COR-L47 (cell line): ENCODE results near the gene SH3RF1.

Source experiments
- DNase-seq: peaks from one replicate; lab custom pipeline; 2025; lab: John Stamatoyannopoulos, UW

SH3RF1 gene

DNA sequence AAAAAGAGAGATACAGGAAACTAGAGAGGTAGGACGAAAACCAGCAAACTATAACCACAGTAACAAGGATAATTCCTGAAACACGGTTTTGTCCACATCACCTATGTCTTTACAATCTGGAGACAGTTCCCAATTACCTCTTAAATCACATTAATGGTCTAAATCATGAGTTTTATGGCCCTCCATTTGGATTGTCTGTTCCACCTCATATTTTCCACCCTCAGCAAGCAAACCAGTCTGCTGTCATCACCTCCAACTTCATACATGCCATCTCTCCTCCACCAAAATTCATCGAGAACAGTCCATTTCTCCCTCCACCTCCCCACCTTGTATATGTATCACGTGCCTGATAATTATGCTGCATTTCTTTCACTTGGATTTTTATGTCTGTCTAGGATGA is 107.3 kb downstream of the SH3RF1 start:
- DNase-seq, result no peak

GRCh38 chr4:169160825-169161224 is 109.9 kb downstream of the SH3RF1 start:
- no peak for DNase-seq

GRCh38 chr4:169159624-169160171 is 111.1 kb downstream of the SH3RF1 start:
- DNase-seq, result no peak

- no peak for DNase-seq
Observed at GRCh38 chr4:169158861-169159260, 111.9 kb downstream of the SH3RF1 start.

GRCh38 chr4:169158046-169158445 is 112.7 kb downstream of the SH3RF1 start:
- DNase-seq, result no peak

- DNase-seq, result no peak
Observed at GRCh38 chr4:169156392-169156791, 114.4 kb downstream of the SH3RF1 start.

GRCh38 chr4:169154121-169154520 is 116.6 kb downstream of the SH3RF1 start:
- DNase-seq, result no peak

DNA sequence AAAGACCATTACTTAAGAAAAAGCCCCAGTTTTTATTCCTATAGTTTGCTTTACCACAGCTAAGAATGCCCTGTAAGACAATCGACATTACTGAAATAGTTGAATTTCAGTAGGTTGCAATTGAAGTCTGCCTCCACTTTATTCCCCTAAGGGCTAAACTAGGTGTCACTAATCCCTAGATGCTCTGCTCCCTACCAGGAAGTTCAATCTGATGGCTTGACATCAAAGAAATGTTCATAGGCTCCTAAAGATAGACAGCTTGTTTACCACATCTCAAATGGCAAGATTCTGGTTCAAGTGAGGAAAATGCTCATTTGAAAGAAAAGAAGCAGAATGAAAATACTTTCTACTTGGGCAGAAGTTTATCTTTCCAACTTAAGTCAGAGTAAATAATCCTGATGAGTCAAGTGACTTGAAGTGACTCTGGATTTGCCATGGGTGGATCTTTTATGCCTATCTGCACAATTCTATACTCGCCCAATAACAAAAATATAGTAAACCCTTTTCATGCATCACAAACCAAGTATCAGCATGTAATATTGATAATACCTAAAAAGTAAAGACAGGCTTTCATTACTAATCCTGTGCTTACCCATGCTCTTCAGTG is 117.2 kb downstream of the SH3RF1 start:
- no peak for DNase-seq

- DNase-seq, result no peak
Observed at GRCh38 chr4:169152899-169153298, 117.9 kb downstream of the SH3RF1 start.

- no peak for DNase-seq
Observed at GRCh38 chr4:169152098-169152497, 118.7 kb downstream of the SH3RF1 start.

GRCh38 chr4:169151671-169152070 is 119.1 kb downstream of the SH3RF1 start:
- no peak for DNase-seq

DNA sequence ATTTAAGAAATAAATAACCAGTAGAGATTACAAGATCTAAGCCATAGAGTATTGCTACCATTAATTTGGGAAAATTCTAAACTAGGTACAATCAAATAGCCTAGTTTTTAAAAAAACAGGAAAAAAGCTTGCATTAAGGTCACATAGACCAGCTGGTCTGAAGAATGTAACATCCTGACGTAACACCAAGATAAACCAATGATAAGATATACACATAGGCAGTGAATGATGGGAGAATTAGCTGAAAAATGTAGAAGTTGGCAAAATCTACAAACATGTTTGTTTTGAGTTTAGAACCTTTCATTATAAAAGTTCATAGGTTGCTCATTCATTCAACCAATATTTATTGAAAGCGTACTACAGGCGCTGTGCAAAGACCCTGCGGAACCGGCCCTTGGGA is 120.0 kb downstream of the SH3RF1 start:
- no peak for DNase-seq

DNA sequence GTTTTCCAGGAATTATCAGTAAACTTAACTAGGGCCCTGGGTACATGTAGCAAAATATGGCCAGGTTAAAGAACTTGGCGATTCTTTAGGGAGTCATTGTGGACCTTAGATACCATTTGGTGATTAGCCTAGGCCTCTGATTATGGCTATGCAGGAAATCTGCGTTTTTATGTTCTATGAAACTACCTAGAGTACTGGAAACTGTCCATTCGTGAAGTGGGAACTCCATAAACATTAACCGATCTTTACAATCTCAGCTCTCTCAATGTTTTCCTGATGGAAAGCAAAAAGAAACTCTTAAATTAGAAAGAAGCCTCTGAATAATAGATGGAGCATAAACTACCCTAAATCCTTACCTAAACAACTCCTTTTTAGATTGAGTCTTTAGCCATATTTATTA is 121.9 kb downstream of the SH3RF1 start:
- DNase-seq, result no peak

- no peak for DNase-seq
Observed at GRCh38 chr4:169147191-169147590, 123.6 kb downstream of the SH3RF1 start.

GRCh38 chr4:169144061-169144600 is 126.6 kb downstream of the SH3RF1 start:
- DNase-seq, result no peak

- no peak for DNase-seq
Observed at GRCh38 chr4:169143335-169143734, 127.4 kb downstream of the SH3RF1 start.

DNA sequence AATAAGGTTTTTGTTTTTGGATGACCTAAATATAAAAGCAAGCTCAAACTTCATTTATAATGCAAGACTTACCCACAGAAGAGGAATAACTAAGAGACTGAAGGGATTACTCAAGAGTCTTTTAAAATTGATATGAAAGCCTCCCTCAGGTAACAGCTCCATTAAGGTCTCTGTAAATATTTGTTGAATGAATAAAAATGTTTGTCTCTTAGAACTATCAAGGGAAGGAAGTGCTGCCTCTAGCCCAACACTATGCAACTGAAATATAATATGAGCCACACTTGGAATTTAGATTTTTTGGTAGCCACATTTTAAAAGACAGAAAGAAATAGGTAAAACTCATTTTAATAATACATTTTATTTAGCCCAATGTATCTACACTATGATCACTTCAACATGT is 127.8 kb downstream of the SH3RF1 start:
- DNase-seq, result no peak

DNA sequence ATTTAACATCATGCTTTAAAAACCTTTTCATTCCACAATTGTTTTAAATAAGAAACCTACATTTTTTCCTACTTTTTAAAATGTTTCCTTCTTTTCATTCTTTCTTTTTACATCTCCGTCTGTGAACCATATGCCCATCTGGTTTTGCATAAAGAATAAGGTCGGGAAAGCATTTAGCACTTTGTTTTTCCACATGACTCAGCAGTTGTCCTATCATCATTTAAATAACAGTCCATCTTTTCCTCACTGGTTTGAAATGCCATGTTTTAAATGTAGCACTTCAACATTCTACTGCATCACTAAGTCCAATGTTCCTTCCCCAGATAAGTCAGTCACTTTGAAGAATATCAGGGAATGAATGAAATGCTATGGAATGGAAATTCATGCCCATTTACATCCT is 128.4 kb downstream of the SH3RF1 start:
- DNase-seq, result no peak

- no peak for DNase-seq
Observed at GRCh38 chr4:169139021-169139420, 131.7 kb downstream of the SH3RF1 start.

- DNase-seq, result no peak
Observed at GRCh38 chr4:169137558-169137920, 133.2 kb downstream of the SH3RF1 start.

DNA sequence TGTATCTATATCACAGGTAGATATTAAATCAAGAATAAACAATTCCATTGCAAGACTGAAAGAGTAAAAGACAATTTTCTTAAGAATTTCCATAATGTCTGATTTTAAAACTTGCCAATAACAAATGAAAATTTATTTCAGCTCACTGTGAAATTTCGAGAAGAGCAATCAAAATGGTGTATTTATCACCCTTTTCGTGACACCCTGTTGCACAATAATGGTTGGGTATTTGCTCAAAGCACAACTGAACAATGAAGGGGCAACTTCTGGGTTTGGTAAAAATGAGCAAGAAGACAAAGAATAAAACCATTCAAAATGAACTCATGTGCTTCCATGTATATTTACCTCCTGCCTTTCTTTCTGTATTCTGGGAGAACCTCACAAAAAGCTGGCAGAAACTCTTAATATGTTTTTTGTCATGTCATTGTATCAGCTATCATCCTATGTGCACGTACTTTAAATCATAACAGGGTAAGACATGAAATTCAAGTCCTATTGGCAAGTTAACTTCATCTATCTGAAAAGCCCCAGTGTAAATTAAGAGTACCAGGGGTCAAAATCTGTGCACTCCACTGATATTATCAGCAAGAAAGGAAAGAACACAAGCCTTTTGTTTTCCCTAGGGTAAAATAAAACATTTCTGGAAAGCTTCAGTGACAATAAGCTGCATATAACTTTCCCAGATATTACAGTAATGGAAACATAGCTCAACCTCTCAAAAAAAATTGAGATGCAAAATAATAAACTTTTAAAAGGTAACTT is 133.8 kb downstream of the SH3RF1 start:
- DNase-seq, result no peak

GRCh38 chr4:169136330-169136729 is 134.4 kb downstream of the SH3RF1 start:
- no peak for DNase-seq

GRCh38 chr4:169135776-169136175 is 135.0 kb downstream of the SH3RF1 start:
- DNase-seq, result no peak
